Right forelimb (tissue), 1 donor: Measurements from ENCODE around the gene THSD4.

ENCODE experiments used
- DNase-seq: peaks from one replicate; pipeline ENCODE4 v3.0.0-alpha.2; 2018

THSD4 gene

DNA sequence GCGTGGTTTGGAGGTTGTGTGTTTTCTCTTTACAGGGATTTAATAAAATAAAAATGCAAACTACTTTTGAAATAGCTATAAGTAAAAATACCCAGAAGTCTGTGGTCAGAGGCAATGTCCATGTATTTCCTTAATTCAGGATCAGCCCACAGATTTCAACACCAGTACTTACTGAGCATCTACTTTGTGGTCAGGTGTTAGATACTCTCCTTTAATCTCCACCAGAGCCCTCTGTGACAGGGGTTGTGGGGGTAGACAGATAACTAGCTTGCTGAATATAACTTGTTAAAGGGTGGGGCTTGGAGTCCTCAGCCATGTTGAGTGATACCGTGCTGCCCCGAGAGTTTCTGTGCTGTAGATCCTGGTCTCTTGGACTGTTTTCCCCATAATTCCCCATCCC lies 451.0 kb downstream of the THSD4 start:
- no peak for DNase-seq

DNA sequence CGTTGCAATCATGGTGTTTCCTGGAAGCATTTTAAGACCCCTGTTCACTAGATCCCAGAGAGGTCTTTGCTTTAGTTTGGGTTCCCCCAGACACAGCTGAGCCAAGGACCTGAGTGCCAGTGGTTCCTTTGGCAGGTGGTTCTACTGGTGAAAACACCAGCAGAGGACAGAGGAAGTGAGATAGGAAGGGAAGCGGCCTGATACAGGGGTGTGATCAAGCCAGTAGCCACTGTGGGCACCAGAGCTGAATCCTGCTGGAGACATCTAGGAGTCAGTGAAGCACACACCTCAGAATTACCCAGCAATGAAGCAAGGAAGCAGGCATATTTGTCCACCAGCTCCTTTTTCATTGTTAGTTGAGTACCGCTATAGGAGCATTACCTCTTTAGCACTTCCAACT lies 451.9 kb downstream of the THSD4 start:
- no peak for DNase-seq

DNA sequence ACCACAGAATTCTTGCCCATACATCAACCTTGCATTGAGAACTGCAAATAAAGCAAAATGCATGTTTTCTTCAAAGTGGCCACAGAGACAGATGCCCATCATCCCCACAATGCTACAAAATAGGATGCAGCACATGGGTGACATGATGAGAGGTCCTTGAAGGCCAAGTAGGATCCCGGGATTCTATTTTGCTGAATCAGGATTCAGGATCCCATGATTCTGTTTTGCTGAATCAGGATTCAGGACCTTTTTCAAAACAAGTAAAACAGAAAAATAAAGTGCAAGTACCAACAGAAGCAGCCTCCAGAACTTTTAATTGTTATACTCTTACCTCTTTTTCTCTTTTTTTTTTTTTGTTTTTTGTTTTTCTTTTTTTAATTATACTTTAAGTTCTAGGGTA lies 453.0 kb downstream of the THSD4 start:
- DNase-seq: no peak

DNA sequence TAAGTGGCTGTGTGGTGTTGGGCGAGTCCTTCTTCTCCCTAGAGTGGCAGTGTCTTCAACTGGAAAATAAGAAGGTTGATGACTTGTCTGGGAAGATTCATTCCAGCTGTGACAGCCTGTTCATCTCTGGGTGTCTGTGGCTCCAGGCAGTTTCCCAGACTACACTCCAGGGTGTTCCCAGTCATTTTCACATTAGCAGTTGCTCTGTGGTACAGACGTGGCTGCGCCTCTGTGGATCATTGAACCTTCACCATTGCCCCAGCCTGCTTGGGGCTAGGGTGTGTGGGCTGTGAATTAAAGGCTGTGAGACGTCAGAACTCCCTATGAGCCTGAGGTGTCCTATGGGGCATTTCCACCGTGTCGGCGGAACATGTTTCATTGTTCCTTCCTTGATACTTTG lies 455.5 kb downstream of the THSD4 start:
- DNase-seq: no peak

DNA sequence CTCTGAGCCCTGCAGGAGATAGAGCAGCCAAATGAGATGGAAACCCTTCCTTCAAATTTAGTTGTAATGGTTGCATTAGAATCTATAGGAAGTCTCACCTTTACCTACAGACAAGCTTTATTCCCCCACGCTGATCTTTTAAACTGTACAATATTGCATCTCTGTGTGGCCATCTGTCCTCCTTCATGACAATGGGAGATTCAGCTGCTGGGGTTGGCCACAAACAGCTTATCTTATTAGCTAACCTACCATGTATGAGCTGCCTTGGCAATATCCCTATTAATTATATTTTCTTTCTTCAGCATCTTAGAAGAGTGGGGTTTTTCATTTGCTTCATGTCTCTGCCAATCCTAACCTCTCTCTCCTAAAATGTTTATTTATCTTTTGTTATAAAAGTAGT lies 456.4 kb downstream of the THSD4 start:
- no peak for DNase-seq

DNA sequence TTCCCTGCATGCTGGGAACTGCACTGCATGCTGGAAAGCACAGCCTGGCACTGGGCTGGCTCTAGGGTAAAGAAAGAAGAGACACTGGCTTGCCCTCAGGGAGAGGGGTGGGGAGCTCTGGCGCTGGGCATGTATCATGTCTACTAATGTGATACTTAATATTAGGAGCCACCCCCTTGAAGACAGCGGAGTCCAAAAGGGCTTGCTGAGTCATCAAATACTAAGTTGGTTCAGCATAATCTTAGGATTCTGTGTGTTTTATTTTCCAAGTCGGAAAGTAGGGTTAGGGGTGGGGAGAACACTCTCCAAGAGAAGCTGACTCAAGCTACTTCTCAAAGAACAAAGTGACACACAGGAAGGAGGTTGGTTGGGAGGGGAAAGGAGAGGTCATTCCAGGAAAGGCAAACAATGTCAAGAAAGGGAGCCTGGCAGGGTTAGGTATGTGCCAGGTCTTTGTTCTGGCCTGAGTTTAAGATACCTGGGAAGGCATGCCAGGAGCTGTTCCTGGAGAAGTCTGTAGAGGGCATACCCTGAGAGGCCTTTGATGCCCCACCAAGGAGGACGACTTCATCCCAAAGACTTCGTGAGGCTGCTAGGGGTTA lies 457.3 kb downstream of the THSD4 start:
- no peak for DNase-seq

DNA sequence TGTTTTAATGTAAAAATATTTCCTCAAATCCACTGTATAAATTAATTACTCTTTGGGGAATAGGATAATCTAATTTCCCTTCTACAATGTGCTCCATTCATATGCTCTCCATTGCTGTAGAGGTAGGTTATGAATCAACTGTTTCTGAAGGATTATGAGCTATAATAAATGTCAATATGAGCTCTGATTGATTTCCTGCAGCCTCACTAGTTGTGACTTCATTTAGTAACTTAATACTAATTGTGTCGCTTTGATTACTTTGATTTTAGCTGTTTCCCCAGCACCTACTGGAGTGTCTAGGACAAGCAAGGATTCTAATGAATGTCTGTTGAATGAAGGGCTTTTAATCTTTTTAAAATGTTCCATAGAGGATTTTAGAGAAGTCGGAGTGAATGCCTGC lies 458.3 kb downstream of the THSD4 start:
- DNase-seq: no peak

DNA sequence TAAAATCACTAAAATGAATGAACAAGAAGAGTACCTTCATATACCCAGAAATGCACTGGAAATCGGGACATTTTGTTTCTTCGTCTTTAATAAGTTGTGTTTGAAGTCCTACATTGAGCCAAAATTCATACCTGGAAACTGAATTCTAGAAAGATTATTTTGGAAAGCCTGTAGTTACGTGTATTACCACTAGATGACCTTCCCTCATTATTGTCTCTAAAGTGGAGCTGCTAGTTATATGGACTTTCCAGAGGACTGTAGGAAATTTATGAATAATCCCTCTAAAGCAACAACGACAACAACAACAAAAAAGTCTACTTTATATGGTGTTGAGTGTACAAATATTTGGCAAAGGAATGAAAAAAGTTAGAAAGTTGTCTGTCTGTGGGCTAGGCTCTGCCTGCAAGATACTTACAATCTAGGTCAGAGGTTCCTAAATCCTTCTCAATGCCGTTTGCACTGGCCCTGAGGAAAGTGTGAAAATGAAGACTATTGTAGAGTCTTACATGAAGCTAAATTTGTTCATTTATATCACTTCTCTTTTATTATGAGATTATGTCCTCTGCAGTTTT lies 460.3 kb downstream of the THSD4 start:
- DNase-seq: no peak

DNA sequence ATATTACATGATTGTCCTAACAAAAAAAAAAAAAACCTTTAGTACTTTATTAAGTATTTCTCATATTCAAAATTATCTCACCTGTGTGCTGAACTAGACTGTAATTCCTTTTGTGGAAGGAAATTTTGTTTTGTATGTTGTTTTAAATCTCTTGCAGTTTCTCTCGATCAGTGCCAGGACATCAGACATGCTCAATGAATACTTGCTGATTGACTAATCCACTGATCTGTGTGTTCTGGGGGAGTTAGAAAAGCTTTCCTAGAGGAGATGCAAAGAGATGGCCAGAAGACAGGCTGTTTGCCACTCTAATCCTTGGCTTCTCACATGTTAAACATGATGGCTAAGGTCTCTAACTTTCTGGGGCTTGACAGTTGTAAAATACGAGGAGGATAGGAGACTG lies 461.8 kb downstream of the THSD4 start:
- DNase-seq: no peak

DNA sequence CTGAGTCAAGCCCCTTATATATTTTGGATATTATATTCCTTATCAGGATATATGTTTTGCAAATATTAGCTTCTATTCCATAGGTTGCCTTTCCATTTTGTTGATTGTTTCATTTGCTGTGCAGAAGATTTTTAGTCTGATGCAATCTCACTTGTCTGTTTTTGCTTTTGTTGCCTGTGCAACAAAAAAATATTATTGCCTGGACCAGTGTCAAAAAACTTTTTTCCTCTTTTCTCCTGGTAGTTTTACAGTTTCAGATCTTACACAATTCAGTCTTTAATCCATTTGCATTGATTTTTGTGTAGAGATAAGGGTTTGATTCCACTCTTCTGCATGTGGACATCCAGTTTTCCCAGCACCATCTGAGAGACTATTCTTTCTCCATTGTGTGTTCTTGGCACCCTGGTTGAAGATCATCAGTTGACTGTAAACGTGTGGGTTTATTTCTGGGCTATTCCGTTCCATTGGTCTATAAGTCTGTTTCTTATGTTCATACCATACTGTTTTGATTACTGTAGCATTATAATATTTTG lies 466.2 kb downstream of the THSD4 start:
- DNase-seq: no peak

DNA sequence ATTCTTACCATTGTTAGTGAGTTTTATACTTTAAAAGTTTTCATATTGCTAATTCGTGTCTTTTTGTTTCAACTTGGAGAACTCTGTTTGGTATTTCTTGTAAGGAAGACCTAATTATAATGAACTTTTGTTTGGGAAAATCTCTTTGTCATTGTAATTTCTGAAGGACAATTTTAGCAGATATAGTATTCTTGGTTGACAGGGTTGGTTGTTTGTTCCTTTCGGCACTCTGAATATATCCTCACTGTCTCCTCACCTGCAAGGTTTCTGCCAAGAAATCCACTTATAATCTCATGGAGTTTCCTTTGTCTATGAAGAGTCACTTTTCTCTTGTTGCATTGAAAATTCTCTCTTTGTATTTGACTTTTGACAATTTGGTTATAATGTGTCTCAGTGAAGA lies 469.9 kb downstream of the THSD4 start:
- no peak for DNase-seq

DNA sequence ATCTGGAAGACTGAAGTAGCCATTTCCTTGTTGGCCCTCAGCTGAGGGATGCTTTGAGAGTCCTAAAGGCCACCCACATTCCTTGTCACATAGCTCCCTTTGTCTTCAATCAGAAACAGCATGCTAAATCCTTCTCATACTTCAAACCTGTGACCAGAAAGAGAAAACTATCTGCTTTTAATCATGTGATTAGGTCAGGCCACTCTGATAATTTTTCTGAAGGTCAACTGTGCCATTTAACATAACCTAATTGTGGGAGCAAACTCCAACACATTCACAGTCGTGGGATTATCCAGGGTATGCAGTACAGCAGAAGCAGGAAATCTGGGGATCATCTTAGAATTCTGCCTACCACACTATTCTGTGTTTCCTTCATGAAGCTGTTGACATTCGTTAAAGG lies 471.2 kb downstream of the THSD4 start:
- no peak for DNase-seq

DNA sequence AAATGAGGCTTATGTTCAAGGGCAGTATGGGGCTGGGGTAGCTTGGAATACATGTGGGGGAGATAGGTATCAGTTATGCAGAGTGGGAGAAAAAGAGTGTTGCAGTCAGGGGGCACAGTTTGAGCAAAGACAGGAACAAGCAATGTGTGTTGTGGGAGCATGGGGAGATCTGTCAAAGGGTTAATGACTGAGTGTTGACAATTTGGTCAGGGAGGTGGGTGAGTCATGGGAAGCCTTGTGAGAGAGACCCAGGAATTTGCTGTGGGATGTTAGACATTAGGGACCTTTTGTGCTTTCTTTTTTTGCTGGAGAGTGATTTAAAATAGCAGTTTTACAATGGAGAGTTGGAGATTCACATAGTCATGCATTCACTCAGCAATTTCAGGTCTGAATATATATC lies 473.5 kb downstream of the THSD4 start:
- DNase-seq: no peak

DNA sequence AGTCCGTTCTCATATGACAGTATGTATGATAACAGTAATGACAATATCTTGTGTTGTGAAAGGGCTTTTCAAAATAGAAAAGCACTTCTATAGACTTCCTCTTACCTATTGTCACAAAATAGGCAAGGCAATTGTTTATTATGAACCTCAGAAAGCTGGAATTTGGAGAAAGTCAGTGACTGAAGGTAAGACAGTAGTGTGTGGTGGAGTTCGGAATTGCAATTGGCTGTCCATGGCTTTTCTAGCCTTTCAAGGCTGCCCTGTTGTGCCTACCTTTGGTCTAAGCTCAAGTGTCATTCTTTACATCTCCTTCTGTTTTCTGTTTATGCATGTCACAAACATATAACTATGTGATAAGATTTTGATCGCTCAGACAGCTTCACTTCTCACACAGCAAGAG lies 475.8 kb downstream of the THSD4 start:
- DNase-seq: no peak

DNA sequence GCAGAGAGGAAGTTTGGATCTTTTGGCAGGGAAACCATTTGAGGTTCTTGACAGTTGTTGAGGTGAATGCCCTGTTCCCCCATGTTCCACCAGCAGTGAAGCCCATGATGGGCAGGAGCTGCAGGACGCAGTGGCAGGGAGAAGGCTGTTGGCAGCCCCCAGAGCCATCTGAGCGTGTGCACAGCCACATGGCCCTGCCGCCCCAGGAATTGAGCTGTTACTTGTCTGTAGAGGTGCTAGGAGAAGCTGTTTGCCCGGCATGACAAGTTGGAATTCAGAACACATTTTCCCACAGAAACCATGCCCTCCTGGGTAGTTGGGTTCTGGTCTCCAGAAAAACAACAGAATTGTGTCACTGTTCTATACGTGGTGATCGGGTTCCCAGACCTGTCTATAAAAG lies 476.9 kb downstream of the THSD4 start:
- DNase-seq: no peak

DNA sequence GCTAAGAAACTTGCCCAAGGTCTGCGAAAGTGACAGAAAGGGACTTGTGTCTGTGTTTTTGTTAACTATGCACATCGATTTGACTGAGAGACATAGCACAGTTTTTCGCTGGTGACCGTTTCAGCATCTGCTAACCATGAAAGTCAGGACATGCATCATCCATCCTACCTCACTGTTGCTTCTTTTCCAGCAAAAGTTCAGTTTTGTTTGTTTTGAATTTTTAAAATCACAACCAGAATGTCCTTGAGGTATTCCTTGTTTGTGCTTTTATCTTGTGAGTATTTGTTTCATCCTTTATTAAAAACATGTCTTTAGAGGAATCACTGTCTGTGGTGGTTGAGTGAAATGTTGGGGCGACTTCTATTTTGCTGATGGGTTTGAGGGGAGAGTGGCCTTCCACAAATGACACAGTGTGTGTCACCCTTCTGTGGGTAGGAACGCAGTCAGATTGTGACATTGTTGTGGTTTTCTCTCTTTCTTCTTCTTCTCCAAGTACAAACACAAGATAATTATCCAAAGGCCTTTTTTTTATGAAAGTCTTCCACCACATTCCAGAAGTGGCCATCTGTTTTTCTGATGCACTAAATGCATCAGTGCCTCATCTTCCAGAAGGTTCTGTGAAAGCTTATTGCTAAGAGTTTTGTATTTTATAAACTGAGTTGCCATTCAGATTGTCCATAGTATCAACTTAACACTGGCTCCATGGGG lies 480.7 kb downstream of the THSD4 start:
- no peak for DNase-seq

DNA sequence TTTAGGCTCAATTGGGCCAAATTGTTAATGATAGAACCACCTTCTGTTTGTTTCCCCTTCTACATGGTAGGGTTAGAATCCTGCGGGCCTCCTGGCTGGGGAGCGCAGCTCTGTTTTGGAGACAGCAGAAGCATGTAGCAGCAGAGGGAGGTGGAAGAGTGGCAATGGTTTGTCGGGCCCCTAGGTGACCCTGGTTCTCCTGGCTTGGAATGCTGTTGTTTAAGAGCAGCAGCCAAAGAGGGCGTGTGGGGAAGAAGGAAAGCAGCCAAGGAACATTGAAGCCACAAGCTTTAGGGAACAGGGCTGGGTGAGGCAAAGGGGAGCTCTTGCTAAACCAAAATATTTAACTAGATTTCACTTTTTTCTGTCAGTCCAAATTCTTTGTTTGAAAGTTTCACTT lies 481.4 kb downstream of the THSD4 start:
- DNase-seq: peak; percentile 64

DNA sequence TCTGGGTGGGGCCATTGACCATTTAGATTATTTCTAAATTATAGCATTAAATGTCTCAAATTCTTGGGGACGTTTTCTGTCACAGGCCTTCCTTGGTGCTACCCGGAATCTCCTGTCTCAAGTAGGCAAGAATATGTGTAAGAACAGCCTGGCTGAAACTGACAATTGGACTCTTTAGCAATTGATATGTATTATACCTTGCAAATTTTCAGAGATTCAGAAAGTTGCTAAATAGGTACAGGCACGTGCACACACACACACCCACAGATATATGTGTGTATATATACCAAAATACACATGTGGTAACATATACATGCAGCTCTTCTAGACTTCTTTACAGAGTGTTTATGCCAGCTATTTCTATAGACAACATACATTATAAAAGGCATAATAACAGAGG lies 481.9 kb downstream of the THSD4 start:
- DNase-seq: no peak

DNA sequence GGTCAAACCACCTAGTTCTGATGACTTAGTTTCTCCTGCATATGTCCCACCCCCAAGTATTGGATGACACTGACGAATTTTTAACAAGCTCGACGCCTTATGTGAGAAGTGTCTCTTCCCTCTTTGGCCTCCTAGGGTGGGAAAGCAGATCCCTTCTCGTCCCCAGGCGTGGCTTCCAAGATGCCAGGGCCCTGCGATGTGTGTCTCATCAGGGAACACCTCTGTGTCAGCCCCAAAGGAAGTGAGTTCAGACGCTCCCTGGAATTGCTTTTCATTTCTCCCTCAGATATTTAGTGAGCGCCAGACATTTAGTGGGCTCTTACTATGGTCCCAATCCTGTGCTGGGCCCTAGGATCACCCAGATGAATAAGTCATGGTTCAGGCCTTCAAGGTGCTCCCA lies 482.4 kb downstream of the THSD4 start:
- no peak for DNase-seq

DNA sequence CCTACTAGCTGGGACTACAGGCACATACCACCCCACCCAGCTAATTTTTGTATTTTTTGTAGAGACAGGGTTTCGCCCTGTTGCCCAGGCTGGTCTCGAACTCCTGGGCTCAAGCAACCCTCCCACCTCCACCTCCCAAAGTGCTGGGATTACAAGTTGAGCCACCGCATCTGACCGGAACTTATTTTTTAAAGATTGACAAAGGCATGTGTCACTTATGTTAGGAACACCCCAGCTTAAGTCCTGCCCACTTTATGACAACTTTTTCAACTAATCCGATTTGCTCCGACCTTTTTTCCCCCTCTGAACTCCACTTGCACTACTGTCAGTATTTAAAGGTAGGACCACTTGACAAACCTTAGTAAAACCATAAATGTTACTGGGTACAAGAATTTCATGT lies 483.5 kb downstream of the THSD4 start:
- no peak for DNase-seq

DNA sequence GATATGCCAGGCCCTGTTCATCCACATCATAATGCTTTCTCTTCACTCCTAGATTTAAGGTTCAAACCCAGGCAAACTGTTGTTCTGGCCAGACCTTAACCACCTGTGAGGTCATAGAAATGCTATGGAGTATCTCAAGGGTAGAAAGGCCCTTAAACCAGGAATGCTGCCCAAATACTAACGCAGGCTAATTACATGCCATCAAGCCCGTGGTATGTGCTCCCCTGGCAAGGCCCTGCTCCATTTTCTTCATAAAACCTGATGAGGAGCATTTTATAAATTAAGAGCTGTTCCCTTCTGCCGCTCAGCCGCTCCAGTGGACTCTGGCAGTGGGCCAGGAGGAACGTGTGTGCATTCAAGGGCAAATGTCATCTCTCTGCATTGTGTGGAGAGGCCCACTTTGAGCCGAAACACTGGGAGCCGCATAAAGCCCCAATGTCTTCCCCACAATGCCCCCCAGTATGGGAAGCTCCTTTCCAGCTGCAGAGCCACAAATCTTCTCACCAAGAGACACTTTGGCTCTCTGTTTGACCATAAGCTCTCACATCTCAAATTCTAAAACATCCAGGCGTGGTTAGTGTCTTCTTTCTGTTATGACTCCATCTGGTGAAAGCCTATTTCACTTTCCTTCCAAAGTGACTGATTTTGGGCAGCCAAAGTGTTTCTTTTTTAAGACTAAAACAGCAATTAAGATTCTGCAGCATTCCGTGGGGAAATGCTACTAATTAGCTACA lies 484.3 kb downstream of the THSD4 start:
- peak; percentile 55 for DNase-seq

DNA sequence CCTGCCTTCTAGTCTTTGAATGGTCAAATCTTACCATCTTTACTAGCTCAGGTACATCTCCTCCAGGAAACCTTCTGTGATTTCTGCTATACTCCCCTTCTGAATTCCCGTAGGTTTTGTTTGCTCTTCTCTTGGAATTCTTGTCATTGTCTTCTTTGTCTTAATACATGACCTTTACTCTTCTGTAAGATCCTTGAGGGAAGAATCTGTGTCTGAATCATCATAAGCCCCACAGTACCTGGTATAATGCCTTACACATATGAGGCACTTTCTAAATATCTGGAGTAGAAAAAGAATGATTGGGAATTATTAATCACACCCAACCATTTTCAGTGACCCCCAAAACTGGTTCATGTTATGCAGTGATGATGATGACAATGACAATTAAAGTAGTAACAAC lies 485.0 kb downstream of the THSD4 start:
- DNase-seq: no peak

DNA sequence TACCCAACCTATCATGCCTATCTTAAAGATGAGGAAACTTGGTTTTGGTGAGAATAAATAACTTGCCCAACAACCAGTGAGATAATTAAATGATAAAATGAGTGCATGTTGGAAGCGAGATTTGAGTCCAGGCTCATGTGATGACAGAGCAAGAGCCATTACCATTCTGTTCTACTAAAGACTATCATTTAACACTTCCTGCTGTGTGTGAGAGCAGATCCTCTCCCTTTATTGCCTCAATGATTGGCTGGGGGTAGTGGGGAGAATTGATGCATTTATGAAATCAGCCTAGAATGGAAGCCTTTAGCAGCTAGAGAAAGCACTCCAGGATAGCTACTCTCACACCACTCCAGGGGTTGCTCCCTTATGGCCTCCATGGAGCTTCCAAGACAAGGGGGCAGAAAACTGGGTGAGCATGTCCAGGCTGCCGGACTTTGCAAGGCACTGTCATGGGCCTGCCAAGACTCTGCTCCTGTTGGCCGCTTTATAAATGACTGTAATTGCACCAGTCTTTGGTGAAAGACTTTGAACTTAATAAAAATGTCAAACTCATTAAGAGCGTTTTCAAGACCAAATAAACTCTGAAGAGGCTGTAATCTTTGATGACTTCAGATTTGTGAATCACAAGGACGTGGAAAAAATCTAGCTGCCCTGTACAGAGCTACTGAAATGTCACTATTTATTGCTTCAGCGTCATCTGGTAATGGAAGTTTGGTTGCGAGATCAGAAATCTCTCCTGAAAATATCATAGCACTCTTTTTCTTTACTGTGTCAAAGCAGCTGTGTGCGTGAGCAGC lies 486.0 kb downstream of the THSD4 start:
- no peak for DNase-seq
